ENCODE results near the gene ZNRF1. TPM values are rescaled to one million over a fixed set of nuclear protein-coding genes. Genes with fewer than 3 reads are reported as not detected.

ZNRF1 gene
- total RNA-seq, 1 experiment from 2014 or later: 48.2 TPM

DNA sequence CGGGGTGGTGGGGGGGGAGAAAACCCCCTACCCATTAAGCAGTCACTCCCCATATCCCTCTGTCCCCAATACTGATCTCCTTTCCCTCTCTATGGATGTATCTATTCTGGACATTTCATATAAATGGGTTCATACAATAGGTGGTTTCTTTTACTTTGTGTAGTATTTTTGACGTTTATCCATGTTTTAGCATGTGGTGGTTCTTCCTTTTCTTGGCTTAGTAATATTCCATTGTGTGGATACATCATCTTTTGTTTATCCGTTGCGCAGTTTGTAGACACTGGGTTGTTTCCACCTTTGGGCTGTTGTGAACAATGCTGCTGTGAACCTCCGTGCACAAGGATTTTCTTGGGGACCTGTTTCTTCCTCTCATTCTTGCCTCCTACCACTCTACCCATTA, 105.2 kb downstream of the ZNRF1 start:
- no peak for ATAC-seq
- no peak overlapping the region for H2AFZ ChIP-seq (ENCODE audit: low read depth, low read length, poor library complexity, severe bottlenecking)
- no peak overlapping the region for H3K4me2 ChIP-seq (ENCODE audit: low read length)
- DNase-seq (ENCODE audit: low read depth, low spot score): no peak
- ChIA-PET POLR2A (no interaction called here), RAD21 (ENCODE audit: low non-redundant PET in 1 of 2, low total read pairs in 2 of 2, uncharacterized antibody in 2 of 2, unreplicated experiment in 2 of 2) (interaction anchor here in 1 of 2 experiments (0.7 kb wide), 1 partner anchor 107 kb away, joined by 3 read pairs; no protein-coding TSS in a partner anchor), CTCF (no interaction called here)
- no peaks in the 10 kb centered on the region for H4K20me1 ChIP-seq (ENCODE audit: insufficient read depth)
- H3K27me3 ChIP-seq (ENCODE audit: insufficient read depth, low read length): no peaks in the 10 kb centered on the region
- peaks cover 0 to 5% of the 10 kb centered on the region in 2 experiments; a peak in 1 of 4 replicates for H3K36me3 ChIP-seq (ENCODE audit: control insufficient read depth in 1 of 2, insufficient read depth in 2 of 2, low read length in 2 of 2)
- BruUV-seq (replicated peaks): no TSS peak
- H3K4me1 ChIP-seq (ENCODE audit: control insufficient read depth in 1 of 2, insufficient read depth in 2 of 2, low read length in 2 of 2): peaks cover 26 to 35% of the 10 kb centered on the region in 2 experiments
- no peak overlapping the region for H3K4me3 ChIP-seq (replicated peaks in 1 of 2; ENCODE audit: low read depth in 1 of 2, low read length in 2 of 2)
- no peaks in the 10 kb centered on the region for H3K9me2 ChIP-seq (ENCODE audit: insufficient read depth)
- H3K27ac ChIP-seq (ENCODE audit: low read depth, low read length): no peak overlapping the region
- H3K9me3 ChIP-seq (ENCODE audit: control insufficient read depth in 1 of 2, insufficient read depth in 1 of 2, low read depth in 1 of 2, low read length in 2 of 2): no peaks in the 10 kb centered on the region
- H3K79me2 ChIP-seq (ENCODE audit: insufficient read depth, low read length): no peaks in the 10 kb centered on the region; the same call in 1 of the 2 replicates
- no peak overlapping the region for H3K9ac ChIP-seq (ENCODE audit: low read length)
- TF ChIP-seq POLR2A (IDR thresholded peaks at IDR 0.05; ENCODE audit: borderline replicate concordance, extremely low read depth, insufficient read depth, insufficient read length): no peak
- TF ChIP-seq ZFX (IDR thresholded peaks at IDR 0.05): no peak
- no peak for TF ChIP-seq EZH2 (IDR thresholded peaks at IDR 0.05)
- no peak for TF ChIP-seq CEBPB (IDR thresholded peaks at IDR 0.05; ENCODE audit: low read depth)
- no peak for TF ChIP-seq SP1 (IDR thresholded peaks at IDR 0.05; ENCODE audit: low read depth)
- TF ChIP-seq FOSL1 (IDR thresholded peaks at IDR 0.05; ENCODE audit: low read depth): no peak
- no peak for TF ChIP-seq SRF (IDR thresholded peaks at IDR 0.05; ENCODE audit: low read depth)
- TF ChIP-seq POLR2AphosphoS5 (IDR thresholded peaks at IDR 0.05; ENCODE audit: low read depth, low read length): no peak
- no peak for TF ChIP-seq SIN3A (IDR thresholded peaks at IDR 0.05; ENCODE audit: low read depth)
- TF ChIP-seq, protein P1, sequence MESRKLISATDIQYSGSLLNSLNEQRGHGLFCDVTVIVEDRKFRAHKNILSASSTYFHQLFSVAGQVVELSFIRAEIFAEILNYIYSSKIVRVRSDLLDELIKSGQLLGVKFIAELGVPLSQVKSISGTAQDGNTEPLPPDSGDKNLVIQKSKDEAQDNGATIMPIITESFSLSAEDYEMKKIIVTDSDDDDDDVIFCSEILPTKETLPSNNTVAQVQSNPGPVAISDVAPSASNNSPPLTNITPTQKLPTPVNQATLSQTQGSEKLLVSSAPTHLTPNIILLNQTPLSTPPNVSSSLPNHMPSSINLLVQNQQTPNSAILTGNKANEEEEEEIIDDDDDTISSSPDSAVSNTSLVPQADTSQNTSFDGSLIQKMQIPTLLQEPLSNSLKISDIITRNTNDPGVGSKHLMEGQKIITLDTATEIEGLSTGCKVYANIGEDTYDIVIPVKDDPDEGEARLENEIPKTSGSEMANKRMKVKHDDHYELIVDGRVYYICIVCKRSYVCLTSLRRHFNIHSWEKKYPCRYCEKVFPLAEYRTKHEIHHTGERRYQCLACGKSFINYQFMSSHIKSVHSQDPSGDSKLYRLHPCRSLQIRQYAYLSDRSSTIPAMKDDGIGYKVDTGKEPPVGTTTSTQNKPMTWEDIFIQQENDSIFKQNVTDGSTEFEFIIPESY (IDR thresholded peaks at IDR 0.05; ENCODE audit: extremely low read depth, insufficient replicate concordance, low read length): no peak
- no peak for TF ChIP-seq CBX3 (IDR thresholded peaks at IDR 0.05; ENCODE audit: low read depth)
- no peak for TF ChIP-seq EZH2phosphoT487 (IDR thresholded peaks at IDR 0.05; ENCODE audit: borderline replicate concordance)
- no peak for TF ChIP-seq TCF7L2 (IDR thresholded peaks at IDR 0.05; ENCODE audit: borderline replicate concordance, extremely low read depth, insufficient read depth, insufficient read length)
- no peak for TF ChIP-seq YY1 (IDR thresholded peaks at IDR 0.05; ENCODE audit: extremely low read depth, insufficient replicate concordance, low read depth, low read length)
- TF ChIP-seq RAD21 (IDR thresholded peaks at IDR 0.05; ENCODE audit: low read depth): no peak
- intact Hi-C loops (cut with micrococcal nuclease): no loop called here
